ENCODE results near the gene ITGB4. TPM values are rescaled to one million over a fixed set of nuclear protein-coding genes. Genes with fewer than 3 reads are reported as not detected.

The ITGB4 gene
- total and polyA plus RNA-seq, 9 of the 15 experiments (the other 6 are each of a cell fraction or from before 2014, with no cell fraction given), result 0.05 to 2.8 (median 0.76) TPM; not detected in 3

DNA sequence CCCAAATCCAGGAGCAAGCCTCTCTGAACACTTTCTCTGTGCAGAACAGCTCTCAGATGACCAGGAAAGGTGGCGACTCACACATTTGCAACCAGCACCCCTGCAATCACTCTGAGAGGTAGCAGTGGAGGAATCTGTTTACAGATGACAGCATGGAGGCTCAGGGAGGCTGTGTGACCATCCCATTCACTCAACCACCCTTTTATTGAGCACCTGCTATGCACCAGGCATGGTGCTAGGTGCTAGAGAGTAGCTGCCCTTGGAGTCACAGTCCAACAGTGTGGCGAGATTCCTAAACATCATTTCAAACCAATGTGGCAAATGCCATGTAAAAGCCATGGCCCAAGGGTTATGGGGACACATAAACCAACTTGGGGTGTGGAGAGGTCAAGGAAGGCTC, 1.5 kb upstream of the ITGB4 start:
- Histone ChIP-seq H3K4me2 (ENCODE audit: insufficient read depth, low read length) (no peak overlapping the region), H3K9me3 (replicated peaks; ENCODE audit: control insufficient read depth, insufficient read depth, low read depth, low read length) (no peaks in the 10 kb centered on the region), H3K9ac (ENCODE audit: insufficient read depth in 1 of 2, low read depth in 2 of 2, low read length in 2 of 2) (no peak overlapping the region), H2AFZ (ENCODE audit: low read depth, low read length) (no peak overlapping the region), H3K9me1 (ENCODE audit: control insufficient read depth, insufficient read depth, low read length) (no peaks in the 10 kb centered on the region), H3K36me3 (ENCODE audit: control insufficient read depth, insufficient read depth, low read length) (no peaks in the 10 kb centered on the region), H3K27ac (ENCODE audit: extremely low read depth, low read depth, low read length) (no peak overlapping the region), H3K4me3 (no peak overlapping the region), H3K4me1 (replicated peaks in 1 of 2; ENCODE audit: control insufficient read depth in 2 of 2, insufficient read depth in 2 of 2, low read length in 2 of 2) (peaks cover 0 to 32% of the 10 kb centered on the region in 2 experiments; a peak in 3 of 5 replicates), H3K27me3 (ENCODE audit: control insufficient read depth in 2 of 2, insufficient read depth in 2 of 2, low read length in 2 of 2) (peaks cover 17 to 51% of the 10 kb centered on the region in 2 experiments), H4K20me1 (replicated peaks; ENCODE audit: control insufficient read depth, insufficient read depth, low read length) (no peaks in the 10 kb centered on the region; the same call in 1 of the 2 replicates), H3K79me2 (ENCODE audit: control insufficient read depth, insufficient read depth, low read length) (no peaks in the 10 kb centered on the region)
- 8% methylated on average over 2 of the region's 2 CpGs for WGBS (ENCODE audit: insufficient coverage, low coverage, missing lambda C conversion rate)
- BruUV-seq (replicated peaks), result no TSS peak
- DNase-seq (ENCODE audit: extremely low read depth in 1 of 4, low spot score in 3 of 4) (no peak), FAIRE-seq (no peak), ATAC-seq (no peak)
- intact Hi-C loops (cut with micrococcal nuclease) (no loop called here), in situ Hi-C loops (cut with MboI) (no loop called here)
- ChIA-PET CTCF (ENCODE audit: low intra/inter-chr PET ratio) (interaction anchor here (0.8 kb wide), 1 partner anchor 11 kb away, joined by 3 read pairs; no protein-coding TSS in a partner anchor), POLR2A (interaction anchor here (0.6 to 2.0 kb wide), 9 partner anchors 9 to 96 kb away, joined by 3 to 12 read pairs (median 3); no protein-coding TSS in a partner anchor)
- TF ChIP-seq ZNF79 (CRISPR knock-in tag; IDR thresholded peaks at IDR 0.05; ENCODE audit: low read depth), result no peak
- TF ChIP-seq RERE (CRISPR knock-in tag; IDR thresholded peaks at IDR 0.05; ENCODE audit: borderline replicate concordance), result no peak
- no peak for TF ChIP-seq CBX1 (IDR thresholded peaks at IDR 0.05; ENCODE audit: low read depth)
- no peak for TF ChIP-seq RB1 (IDR thresholded peaks at IDR 0.05; ENCODE audit: low read depth)
- no peak for TF ChIP-seq ZSCAN29 (IDR thresholded peaks at IDR 0.05)
- no peak for TF ChIP-seq ZBTB12 (CRISPR knock-in tag; IDR thresholded peaks at IDR 0.05)
- no peak for TF ChIP-seq ZMIZ1 (IDR thresholded peaks at IDR 0.05; ENCODE audit: low read depth in 2 of 2, low read length in 2 of 2)
- TF ChIP-seq SMARCE1 (IDR thresholded peaks at IDR 0.05), result no peak

Measured in K562 (cell line).